Mesendoderm (in vitro differentiated cells): ENCODE results near the gene PRX.

Experiments used
- DNase-seq: peaks from one replicate; pipeline ENCODE4 v3.0.0; 2013
- H2AK5ac ChIP-seq: 2 replicates; pipeline ENCODE4 v1.6.1; 2013; ENCODE audit warnings: low read length, inconsistent platforms
- H2BK120ac ChIP-seq: 2 replicates; pipeline ENCODE4 v1.6.1; 2013; ENCODE audit warnings: low read depth, mild to moderate bottlenecking, low read length, moderate library complexity, mixed read lengths
- H2BK15ac ChIP-seq: replicated peaks from 2 replicates; pipeline ENCODE4 v1.6.1; 2013; ENCODE audit warnings: low read depth, mild to moderate bottlenecking, moderate library complexity
- H2BK5ac ChIP-seq: 2 replicates; pipeline ENCODE4 v1.6.1; 2013; ENCODE audit warnings: low read length, inconsistent platforms
- H3K18ac ChIP-seq: 2 replicates; pipeline ENCODE4 v1.6.1; 2013; ENCODE audit warnings: mild to moderate bottlenecking, low read length, mixed read lengths
- H3K23ac ChIP-seq: one replicate; pipeline ENCODE4 v1.6.1; 2013; ENCODE audit warnings: low read length
- H3K27ac ChIP-seq: 2 replicates; pipeline ENCODE4 v1.5.1; 2013; ENCODE audit warnings: low read depth, mild to moderate bottlenecking, inconsistent platforms, low read length, moderate library complexity
- H3K27me3 ChIP-seq: 2 replicates; pipeline ENCODE4 v1.6.1; 2013; ENCODE audit warnings: low read length, control low read depth, mild to moderate bottlenecking, inconsistent platforms; ENCODE audit not compliant: insufficient read depth, poor library complexity
- H3K36me3 ChIP-seq: 2 replicates; pipeline ENCODE4 v1.6.1; 2013; ENCODE audit warnings: low read length, inconsistent platforms; ENCODE audit not compliant: control insufficient read depth, insufficient read depth
- H3K4ac ChIP-seq: one replicate; pipeline ENCODE4 v1.6.1; 2013; ENCODE audit warnings: low read depth, mild to moderate bottlenecking, low read length, moderate library complexity
- H3K4me1 ChIP-seq: 2 replicates; pipeline ENCODE4 v1.6.1; 2013; ENCODE audit warnings: low read depth, low read length, inconsistent platforms; ENCODE audit not compliant: control insufficient read depth
- H3K4me2 ChIP-seq: 2 replicates; pipeline ENCODE4 v1.6.1; 2013; ENCODE audit warnings: low read length
- H3K4me3 ChIP-seq: 2 replicates; pipeline ENCODE4 v1.5.1; 2013; ENCODE audit warnings: mild to moderate bottlenecking, low read length
- H3K56ac ChIP-seq: one replicate; pipeline ENCODE4 v1.6.1; 2013; ENCODE audit warnings: low read length
- H3K79me1 ChIP-seq: 2 replicates; pipeline ENCODE4 v1.6.1; 2013; ENCODE audit warnings: low read length, inconsistent platforms
- H3K79me2 ChIP-seq: 2 replicates; pipeline ENCODE4 v1.6.1; 2013; ENCODE audit warnings: mild to moderate bottlenecking, low read length; ENCODE audit not compliant: control insufficient read depth, insufficient read depth
- H3K9ac ChIP-seq: 2 replicates; pipeline ENCODE4 v1.6.1; 2013; ENCODE audit warnings: low read length, inconsistent platforms
- H4K5ac ChIP-seq: one replicate; pipeline ENCODE4 v1.6.1; 2013; ENCODE audit warnings: low read length
- H4K8ac ChIP-seq: one replicate; pipeline ENCODE4 v1.6.1; 2013; ENCODE audit warnings: low read depth, mild to moderate bottlenecking, control low read depth, low read length, moderate library complexity
- WGBS: extraction: QIAGEN DNeasy Blood & Tissue Kit; methylation state at CpG from one replicate; pipeline ENCODE4 v1.1.7; 2013; ENCODE audit warnings: low lambda C conversion rate, missing lambda C conversion rate; ENCODE audit not compliant: insufficient coverage; ENCODE audit errors: extremely low coverage; 5-methylcytosine and 5-hydroxymethylcytosine counted together

The PRX gene

DNA sequence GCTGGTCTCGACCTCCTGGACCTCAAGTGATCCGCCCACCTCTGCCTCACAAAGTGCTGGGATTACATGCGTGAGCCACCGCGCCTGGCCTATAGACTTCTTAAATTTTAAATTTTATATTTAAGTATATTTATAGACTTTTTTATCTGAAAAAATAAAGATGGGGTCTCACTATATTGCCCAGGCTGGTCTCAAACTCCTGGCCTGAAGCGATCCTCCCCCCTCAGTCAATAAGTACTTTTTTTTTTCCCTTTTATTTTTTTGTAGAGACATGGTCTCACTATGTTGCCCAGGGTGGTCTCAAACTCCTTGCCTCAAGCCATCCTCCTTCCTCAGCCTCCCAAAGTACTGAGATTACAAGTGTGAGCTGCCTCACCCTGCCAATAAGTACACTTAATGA, 10.8 kb upstream of the PRX start:
- no peak for DNase-seq
- Histone ChIP-seq H2BK15ac (no peak overlapping the region), H3K27me3 (no peaks in the 10 kb centered on the region), H4K8ac (no peak overlapping the region), H3K56ac (peak overlapping the region; percentile 49), H3K4ac (no peak overlapping the region), H3K36me3 (peaks cover 2% of the 10 kb centered on the region), H3K23ac (no peak overlapping the region), H3K79me1 (peaks cover 2% of the 10 kb centered on the region), H3K79me2 (no peaks in the 10 kb centered on the region), H3K4me2 (no peak overlapping the region), H2BK120ac (no peak overlapping the region), H3K9ac (no peak overlapping the region), H3K27ac (no peak overlapping the region), H2AK5ac (no peak overlapping the region), H4K5ac (no peak overlapping the region), H3K4me1 (no peaks in the 10 kb centered on the region), H3K18ac (no peak overlapping the region), H3K4me3 (no peak overlapping the region), H2BK5ac (no peak overlapping the region)
- no CpG with 5 or more reads among the region's 6 CpGs for WGBS

DNA sequence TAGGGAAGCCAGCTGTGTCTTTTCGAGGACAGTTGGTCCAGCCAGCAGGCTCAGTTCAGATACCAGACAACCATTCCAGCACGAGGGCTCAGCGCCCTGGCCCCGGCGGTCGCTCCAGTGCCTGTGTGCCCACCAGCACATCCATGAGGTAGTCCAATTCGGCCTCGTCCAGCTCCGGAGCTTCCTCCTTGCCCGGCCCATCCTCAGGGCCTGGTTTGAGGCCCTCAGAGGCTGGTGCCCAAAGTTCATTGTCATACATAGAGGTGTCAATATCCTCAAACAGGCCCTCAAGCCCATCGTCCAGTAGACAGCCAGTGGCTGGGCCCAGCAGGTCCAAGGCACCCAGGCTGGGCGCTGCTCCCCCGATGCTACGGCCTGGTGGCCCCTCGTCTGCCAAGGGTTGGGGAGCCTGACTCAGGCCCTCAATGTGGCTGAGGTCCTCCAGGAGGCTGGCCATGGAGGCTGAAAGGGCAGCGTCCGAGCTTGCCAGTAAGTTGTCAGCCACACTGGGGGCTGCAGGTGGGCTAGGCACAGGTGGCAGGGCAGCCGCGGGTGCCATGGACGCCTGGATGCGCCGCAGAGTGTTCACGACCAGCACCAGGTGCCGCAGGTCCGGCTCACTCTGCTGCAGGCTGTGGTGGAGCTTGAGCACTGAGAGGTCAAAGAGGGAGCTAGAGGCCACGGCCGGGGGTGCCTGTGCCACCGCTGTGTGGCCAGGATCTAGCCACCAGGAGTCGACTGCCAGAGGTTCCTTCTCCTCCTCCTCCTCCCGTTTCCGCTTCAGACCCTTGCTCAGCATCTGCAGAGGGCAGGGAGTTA, 9.8 kb upstream of the PRX start:
- Histone ChIP-seq H4K8ac (no peak overlapping the region), H3K4me3 (no peak overlapping the region), H2AK5ac (no peak overlapping the region), H3K4ac (no peak overlapping the region), H3K56ac (no peak overlapping the region), H2BK15ac (no peak overlapping the region), H3K36me3 (peaks cover 2% of the 10 kb centered on the region), H3K79me1 (peaks cover 2% of the 10 kb centered on the region), H3K9ac (no peak overlapping the region), H3K23ac (no peak overlapping the region), H2BK5ac (no peak overlapping the region), H3K79me2 (no peaks in the 10 kb centered on the region), H3K4me1 (no peaks in the 10 kb centered on the region), H3K27me3 (no peaks in the 10 kb centered on the region), H4K5ac (no peak overlapping the region), H3K18ac (no peak overlapping the region), H3K27ac (no peak overlapping the region), H3K4me2 (no peak overlapping the region), H2BK120ac (no peak overlapping the region)
- DNase-seq = no peak
- WGBS = no CpG with 5 or more reads among the region's 31 CpGs

DNA sequence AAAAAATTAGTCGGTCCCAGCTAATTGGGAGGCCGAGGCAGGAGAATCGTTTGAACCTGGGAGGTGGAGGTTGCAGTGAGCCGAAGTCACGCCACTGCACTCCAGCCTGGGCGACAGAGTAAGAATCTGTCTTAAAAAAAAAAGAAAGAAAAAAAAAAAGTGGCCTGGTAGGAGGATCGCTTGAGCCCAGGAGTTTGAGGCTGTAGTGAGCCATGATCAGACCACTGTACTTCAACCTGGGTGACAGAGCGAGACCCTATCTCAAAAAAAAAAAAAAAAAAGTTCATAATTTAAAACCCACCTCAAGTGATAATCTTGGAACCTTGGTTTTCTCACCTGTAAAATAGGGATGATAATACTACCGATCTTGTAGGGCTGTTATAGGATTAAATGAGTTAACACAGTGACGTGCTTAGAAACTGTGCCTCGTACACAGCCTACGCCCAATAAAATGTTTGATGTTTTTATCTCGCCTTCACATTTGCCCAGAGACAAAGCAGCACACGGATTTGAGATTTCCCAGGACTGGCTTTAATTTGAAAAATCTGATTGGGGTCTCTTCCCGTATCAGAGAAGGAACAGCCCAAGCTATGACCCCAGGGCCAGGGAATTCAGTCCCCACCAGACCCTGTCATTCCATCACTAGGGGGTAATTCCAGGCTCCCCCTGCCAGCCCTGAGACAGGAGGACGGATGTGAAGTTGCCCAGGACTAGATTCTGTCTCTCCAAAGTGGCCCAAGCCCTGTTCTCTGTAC, 9.0 kb upstream of the PRX start:
- H2BK15ac ChIP-seq = no peak overlapping the region
- no peak overlapping the region for H3K4ac ChIP-seq
- no peak overlapping the region for H3K9ac ChIP-seq
- no peak overlapping the region for H4K5ac ChIP-seq
- no peak overlapping the region for H3K56ac ChIP-seq
- peaks cover 2% of the 10 kb centered on the region for H3K36me3 ChIP-seq
- no peaks in the 10 kb centered on the region for H3K79me2 ChIP-seq
- no peak overlapping the region for H3K18ac ChIP-seq
- no peak overlapping the region for H3K23ac ChIP-seq
- H3K27ac ChIP-seq = no peak overlapping the region
- H2BK5ac ChIP-seq = no peak overlapping the region
- H3K27me3 ChIP-seq = no peaks in the 10 kb centered on the region
- no peak overlapping the region for H2BK120ac ChIP-seq
- DNase-seq = no peak
- no peaks in the 10 kb centered on the region for H3K4me1 ChIP-seq
- H3K4me2 ChIP-seq = no peak overlapping the region
- no CpG with 5 or more reads among the region's 16 CpGs for WGBS
- no peak overlapping the region for H2AK5ac ChIP-seq
- peaks cover 2% of the 10 kb centered on the region for H3K79me1 ChIP-seq
- H3K4me3 ChIP-seq = no peak overlapping the region
- no peak overlapping the region for H4K8ac ChIP-seq

DNA sequence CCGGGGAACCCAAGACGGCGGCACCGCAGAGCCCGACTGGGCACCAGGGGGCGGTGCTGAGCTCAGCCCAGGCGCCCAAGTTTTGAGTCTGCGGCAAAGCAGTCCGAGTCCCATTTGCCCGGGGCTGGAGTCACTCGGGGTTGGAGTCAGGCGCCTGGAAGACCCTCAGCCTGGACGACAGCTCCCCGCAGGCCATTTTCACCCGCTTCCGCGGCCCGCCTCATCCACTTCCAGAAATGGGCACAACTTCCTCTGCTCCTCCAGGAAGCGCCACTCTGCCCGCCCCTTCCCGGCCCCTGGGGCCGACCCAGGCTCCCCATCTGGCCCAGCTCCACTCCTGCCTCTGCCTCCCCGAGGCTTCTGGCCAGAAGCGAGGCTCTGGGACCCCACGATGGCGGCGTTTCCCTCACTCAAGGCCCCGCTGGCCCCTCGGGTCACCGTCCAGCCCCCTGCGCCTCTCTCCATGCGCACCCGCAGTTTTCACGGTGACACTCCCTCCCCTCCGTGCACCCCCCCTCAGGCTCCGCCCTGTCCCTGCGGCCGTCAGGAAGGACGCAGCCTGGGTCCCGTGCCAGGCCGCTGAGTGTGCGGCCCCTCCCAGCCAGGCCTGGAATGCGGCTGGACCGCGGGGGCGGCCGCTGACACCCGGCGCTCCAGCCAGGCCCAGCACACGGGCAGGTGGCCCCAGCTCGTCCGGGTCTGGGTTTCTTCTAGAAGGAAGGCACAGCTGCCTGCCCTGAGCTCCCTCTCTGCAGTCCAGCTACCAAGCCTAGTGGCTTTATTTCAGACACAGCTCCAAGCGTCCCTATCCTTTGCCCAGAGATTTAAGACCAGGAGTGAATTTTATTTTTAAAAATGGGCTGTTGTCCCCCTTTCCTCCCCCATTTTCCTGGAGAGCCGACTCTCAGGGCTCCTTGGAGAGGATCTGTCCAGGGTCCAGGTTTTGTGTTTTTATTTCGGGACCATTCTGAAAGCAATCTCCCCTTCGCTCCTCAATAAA, 7.9 kb upstream of the PRX start:
- Histone ChIP-seq H3K4ac (peak overlapping the region; percentile 74), H4K8ac (peak overlapping the region; percentile 28), H3K79me1 (peaks cover 2% of the 10 kb centered on the region), H3K9ac (peak overlapping the region; percentile 94), H3K27ac (peak overlapping the region; percentile 99), H3K4me3 (peak overlapping the region; percentile 58), H3K56ac (peak overlapping the region; percentile 94), H3K27me3 (no peaks in the 10 kb centered on the region), H3K4me1 (no peaks in the 10 kb centered on the region), H3K18ac (peak overlapping the region; percentile 52), H2BK5ac (peak overlapping the region; percentile 84), H3K79me2 (no peaks in the 10 kb centered on the region), H4K5ac (no peak overlapping the region), H2BK15ac (no peak overlapping the region), H3K4me2 (peak overlapping the region; percentile 94), H2BK120ac (no peak overlapping the region), H3K36me3 (peaks cover 2% of the 10 kb centered on the region), H2AK5ac (no peak overlapping the region), H3K23ac (peak overlapping the region; percentile 80)
- WGBS = no CpG with 5 or more reads among the region's 56 CpGs
- DNase-seq = peak; percentile 93

DNA sequence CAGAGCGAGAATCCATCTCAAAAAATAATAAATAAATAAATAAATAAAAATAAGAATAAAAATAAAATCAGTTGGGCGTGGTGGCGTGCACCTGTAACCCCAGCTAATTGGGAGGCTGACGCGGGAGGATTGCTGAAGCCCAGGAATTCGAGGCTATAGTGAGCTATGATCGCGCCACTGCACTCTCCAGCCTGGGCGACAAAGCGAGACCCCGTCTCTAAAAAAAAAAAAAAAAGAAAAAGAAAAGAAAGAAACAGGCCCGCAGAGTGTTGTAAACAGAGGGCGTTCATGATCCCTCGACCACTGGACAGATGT, 7.2 kb upstream of the PRX start:
- no peak overlapping the region for H3K4me3 ChIP-seq
- H3K27me3 ChIP-seq = no peaks in the 10 kb centered on the region
- no peak overlapping the region for H2BK5ac ChIP-seq
- DNase-seq = no peak
- no peak overlapping the region for H3K4ac ChIP-seq
- H4K8ac ChIP-seq = no peak overlapping the region
- no peak overlapping the region for H4K5ac ChIP-seq
- H3K18ac ChIP-seq = peak overlapping the region; percentile 52
- H3K4me1 ChIP-seq = no peaks in the 10 kb centered on the region
- H2BK120ac ChIP-seq = no peak overlapping the region
- no peak overlapping the region for H3K9ac ChIP-seq
- H2BK15ac ChIP-seq = no peak overlapping the region
- peaks cover 2% of the 10 kb centered on the region for H3K36me3 ChIP-seq
- peaks cover 2% of the 10 kb centered on the region for H3K79me1 ChIP-seq
- no peak overlapping the region for H3K23ac ChIP-seq
- no peak overlapping the region for H3K4me2 ChIP-seq
- H2AK5ac ChIP-seq = no peak overlapping the region
- H3K79me2 ChIP-seq = no peaks in the 10 kb centered on the region
- no peak overlapping the region for H3K56ac ChIP-seq
- no CpG with 5 or more reads among the region's 14 CpGs for WGBS
- H3K27ac ChIP-seq = peak overlapping the region; percentile 99
